NK-92 (cell line): ENCODE measurements around the gene MNX1.

Experiments used
- DNase-seq: peaks from one replicate; lab custom pipeline; 2025; ENCODE audit not compliant: unreplicated experiment; lab: John Stamatoyannopoulos, UW

The MNX1 gene

GRCh38 chr7:156979711-156980110 lies 30.8 kb downstream of the MNX1 start:
- DNase-seq = no peak

GRCh38 chr7:156979007-156979606 lies 31.4 kb downstream of the MNX1 start:
- DNase-seq = no peak

GRCh38 chr7:156975620-156976019 lies 34.8 kb downstream of the MNX1 start:
- no peak for DNase-seq

- DNase-seq = no peak
These were observed 40.5 kb downstream of the MNX1 start for GRCh38 chr7:156969972-156970420.

- no peak for DNase-seq
These were observed 42.3 kb downstream of the MNX1 start for GRCh38 chr7:156968183-156968582.

GRCh38 chr7:156966387-156966786 lies 44.1 kb downstream of the MNX1 start:
- DNase-seq = no peak

- no peak for DNase-seq
These were observed 45.5 kb downstream of the MNX1 start for GRCh38 chr7:156964971-156965370.

GRCh38 chr7:156963472-156963871 lies 47.0 kb downstream of the MNX1 start:
- no peak for DNase-seq

- DNase-seq = no peak
These were observed 47.6 kb downstream of the MNX1 start for GRCh38 chr7:156962897-156963296.

- DNase-seq = no peak
These were observed 48.3 kb downstream of the MNX1 start for GRCh38 chr7:156962145-156962544.

- no peak for DNase-seq
These were observed 53.7 kb downstream of the MNX1 start for GRCh38 chr7:156956727-156957126.

- DNase-seq = no peak
These were observed 55.5 kb downstream of the MNX1 start for GRCh38 chr7:156954941-156955340.
